ENCODE data around the gene GPD1L.
A peak's percentile ranks its signal among the peaks of the same experiment; 100 is the strongest.

Gene GPD1L

GRCh38 chr3:32078864-32079263, 27.6 kb upstream of the GPD1L start:
- H3K23ac ChIP-seq (ENCODE audit: low read length in 2 of 2): no peak overlapping the region
- no peak overlapping the region for H4K91ac ChIP-seq (ENCODE audit: low read length)
- no peak overlapping the region for H2AK5ac ChIP-seq (ENCODE audit: low read length, severe bottlenecking)
- H3K4me1 ChIP-seq (ENCODE audit: control insufficient read depth, insufficient read depth, low read depth, low read length): peaks cover 1% of the 10 kb centered on the region
- no peak overlapping the region for H2BK12ac ChIP-seq (ENCODE audit: low read length in 2 of 2)
- H3K4me2 ChIP-seq (ENCODE audit: low read length, poor library complexity, severe bottlenecking): no peak overlapping the region
- H3K4me3 ChIP-seq (ENCODE audit: insufficient read depth in 1 of 2, low read depth in 1 of 2, low read length in 2 of 2): no peak overlapping the region
- H3K9me3 ChIP-seq (ENCODE audit: control insufficient read depth, low read length): no peaks in the 10 kb centered on the region
- no peak for DNase-seq
- H2BK15ac ChIP-seq (ENCODE audit: low read depth, poor library complexity, severe bottlenecking): no peak overlapping the region
- no peak overlapping the region for H4K8ac ChIP-seq (ENCODE audit: low read length)
- H2AFZ ChIP-seq (ENCODE audit: low read depth, low read length): no peak overlapping the region
- no peak overlapping the region for H3K4ac ChIP-seq (ENCODE audit: low read depth in 1 of 2, low read length in 2 of 2)
- H3K79me1 ChIP-seq (replicated peaks; ENCODE audit: low read length, poor library complexity, severe bottlenecking): no peaks in the 10 kb centered on the region
- H2BK120ac ChIP-seq (ENCODE audit: low read depth, low read length): no peak overlapping the region
- H3K9ac ChIP-seq (ENCODE audit: low read length): no peak overlapping the region
- no peaks in the 10 kb centered on the region for H3K36me3 ChIP-seq (ENCODE audit: control insufficient read depth in 1 of 2, insufficient read depth in 2 of 2, low read depth in 1 of 2, low read length in 2 of 2)
- H3K27me3 ChIP-seq (ENCODE audit: control insufficient read depth in 1 of 2, insufficient read depth in 1 of 2, low read length in 2 of 2): peaks cover 4 to 6% of the 10 kb centered on the region in 2 experiments
- H3K14ac ChIP-seq (ENCODE audit: low read length in 2 of 2): no peak overlapping the region
- H3K27ac ChIP-seq (ENCODE audit: low read length, poor library complexity, severe bottlenecking): no peak overlapping the region
- no peak overlapping the region for H2BK5ac ChIP-seq (ENCODE audit: low read depth, low read length, poor library complexity, severe bottlenecking)
- H3K18ac ChIP-seq (ENCODE audit: low read depth in 1 of 2, low read length in 2 of 2): no peak overlapping the region

DNA sequence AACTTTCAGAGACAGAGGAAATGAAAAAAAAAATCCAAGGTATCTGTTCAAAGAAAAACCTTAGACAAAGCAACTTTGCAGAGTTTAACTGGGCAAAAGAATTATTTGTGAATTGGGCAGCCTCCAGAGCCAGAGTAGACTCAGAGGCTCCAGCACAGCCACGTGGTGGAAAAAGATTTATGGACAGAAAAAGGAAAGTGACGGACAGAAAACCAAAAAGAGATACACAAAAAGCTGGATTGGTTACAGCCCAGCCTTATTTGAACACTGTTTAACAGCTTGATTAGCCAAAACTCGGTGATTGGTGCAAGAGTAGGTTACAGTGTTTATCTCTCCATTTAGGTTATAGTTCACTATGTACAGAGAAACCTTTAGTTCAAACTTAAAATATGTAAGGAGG, 23.7 kb upstream of the GPD1L start:
- Histone ChIP-seq H3K36me3 (ENCODE audit: control insufficient read depth in 1 of 2, insufficient read depth in 2 of 2, low read depth in 1 of 2, low read length in 2 of 2) (no peaks in the 10 kb centered on the region), H3K4me2 (ENCODE audit: low read length, poor library complexity, severe bottlenecking) (no peak overlapping the region), H2AFZ (ENCODE audit: low read depth, low read length) (no peak overlapping the region), H2BK120ac (ENCODE audit: low read depth, low read length) (no peak overlapping the region), H3K9ac (ENCODE audit: low read length) (peak overlapping the region; percentile 24), H3K9me3 (ENCODE audit: control insufficient read depth, low read length) (no peaks in the 10 kb centered on the region), H2BK12ac (ENCODE audit: low read length in 2 of 2) (no peak overlapping the region), H2BK5ac (ENCODE audit: low read depth, low read length, poor library complexity, severe bottlenecking) (no peak overlapping the region), H3K4ac (ENCODE audit: low read depth in 1 of 2, low read length in 2 of 2) (no peak overlapping the region), H3K18ac (ENCODE audit: low read depth in 1 of 2, low read length in 2 of 2) (no peak overlapping the region), H3K27ac (ENCODE audit: low read length, poor library complexity, severe bottlenecking) (no peak overlapping the region), H3K4me1 (ENCODE audit: control insufficient read depth, insufficient read depth, low read depth, low read length) (no peaks in the 10 kb centered on the region), H4K91ac (ENCODE audit: low read length) (no peak overlapping the region), H3K79me1 (replicated peaks; ENCODE audit: low read length, poor library complexity, severe bottlenecking) (no peaks in the 10 kb centered on the region), H3K4me3 (ENCODE audit: insufficient read depth in 1 of 2, low read depth in 1 of 2, low read length in 2 of 2) (no peak overlapping the region), H3K14ac (ENCODE audit: low read length in 2 of 2) (no peak overlapping the region), H3K23ac (ENCODE audit: low read length in 2 of 2) (no peak overlapping the region), H3K27me3 (ENCODE audit: control insufficient read depth in 1 of 2, insufficient read depth in 1 of 2, low read length in 2 of 2) (peaks cover 0 to 4% of the 10 kb centered on the region in 2 experiments), H2AK5ac (ENCODE audit: low read length, severe bottlenecking) (no peak overlapping the region), H2BK15ac (ENCODE audit: low read depth, poor library complexity, severe bottlenecking) (no peak overlapping the region), H4K8ac (ENCODE audit: low read length) (no peak overlapping the region)
- 14% methylated on average over 3 of the region's 3 CpGs for WGBS
- DNase-seq: peak; percentile 13

DNA sequence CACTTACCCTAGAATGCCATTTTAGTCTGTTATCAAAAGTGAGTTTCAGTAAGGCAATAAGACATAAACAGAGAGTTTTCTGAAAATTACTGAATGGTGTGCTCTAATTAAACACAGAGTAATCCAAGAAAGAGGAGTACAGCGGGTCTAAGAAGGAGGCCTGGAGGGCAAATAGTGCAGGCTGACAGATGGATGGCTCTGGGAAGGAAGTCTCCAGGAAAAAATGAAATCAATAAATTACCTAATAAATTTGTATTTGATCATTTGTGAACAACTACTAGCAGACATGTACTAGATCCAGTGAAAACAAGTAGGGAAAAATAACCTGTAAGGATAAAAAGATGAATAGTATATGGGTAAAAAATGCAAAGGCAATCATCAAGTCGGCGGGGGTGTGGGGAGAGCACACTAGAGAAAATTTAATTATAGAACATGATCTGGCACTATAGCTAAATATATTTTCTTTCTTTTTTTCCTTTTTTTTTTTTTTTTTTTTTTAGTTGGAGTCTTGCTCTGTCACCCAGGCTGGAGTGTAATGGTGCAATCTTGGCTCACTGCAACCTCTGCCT, 22.6 kb upstream of the GPD1L start:
- no peak for DNase-seq
- no CpG with 5 or more reads among the region's 3 CpGs for WGBS
- Histone ChIP-seq H3K14ac (ENCODE audit: low read length in 2 of 2) (no peak overlapping the region), H2BK15ac (ENCODE audit: low read depth, poor library complexity, severe bottlenecking) (no peak overlapping the region), H3K18ac (ENCODE audit: low read depth in 1 of 2, low read length in 2 of 2) (no peak overlapping the region), H4K91ac (ENCODE audit: low read length) (no peak overlapping the region), H3K27me3 (ENCODE audit: control insufficient read depth in 1 of 2, insufficient read depth in 1 of 2, low read length in 2 of 2) (no peaks in the 10 kb centered on the region), H2BK120ac (ENCODE audit: low read depth, low read length) (no peak overlapping the region), H2AK5ac (ENCODE audit: low read length, severe bottlenecking) (no peak overlapping the region), H3K4ac (ENCODE audit: low read depth in 1 of 2, low read length in 2 of 2) (no peak overlapping the region), H3K36me3 (ENCODE audit: control insufficient read depth in 1 of 2, insufficient read depth in 2 of 2, low read depth in 1 of 2, low read length in 2 of 2) (no peaks in the 10 kb centered on the region), H4K8ac (ENCODE audit: low read length) (no peak overlapping the region), H2AFZ (ENCODE audit: low read depth, low read length) (no peak overlapping the region), H3K4me2 (ENCODE audit: low read length, poor library complexity, severe bottlenecking) (no peak overlapping the region), H3K27ac (ENCODE audit: low read length, poor library complexity, severe bottlenecking) (no peak overlapping the region), H2BK12ac (ENCODE audit: low read length in 2 of 2) (no peak overlapping the region), H3K9me3 (ENCODE audit: control insufficient read depth, low read length) (peaks cover under 1% of the 10 kb centered on the region), H2BK5ac (ENCODE audit: low read depth, low read length, poor library complexity, severe bottlenecking) (no peak overlapping the region), H3K9ac (ENCODE audit: low read length) (no peak overlapping the region), H3K23ac (ENCODE audit: low read length in 2 of 2) (no peak overlapping the region), H3K79me1 (replicated peaks; ENCODE audit: low read length, poor library complexity, severe bottlenecking) (no peaks in the 10 kb centered on the region), H3K4me1 (ENCODE audit: control insufficient read depth, insufficient read depth, low read depth, low read length) (no peaks in the 10 kb centered on the region), H3K4me3 (ENCODE audit: insufficient read depth in 1 of 2, low read depth in 1 of 2, low read length in 2 of 2) (no peak overlapping the region)

- no peak for DNase-seq
- peaks cover 11% of the 10 kb centered on the region for H3K9me3 ChIP-seq (ENCODE audit: control insufficient read depth, low read length)
- no peaks in the 10 kb centered on the region for H3K27me3 ChIP-seq (ENCODE audit: control insufficient read depth in 1 of 2, insufficient read depth in 1 of 2, low read length in 2 of 2)
- H3K14ac ChIP-seq (ENCODE audit: low read length in 2 of 2): peak overlapping the region in 1 of 2 experiments; percentile 48
- H4K8ac ChIP-seq (ENCODE audit: low read length): no peak overlapping the region
- no peak overlapping the region for H2BK120ac ChIP-seq (ENCODE audit: low read depth, low read length)
- H2BK5ac ChIP-seq (ENCODE audit: low read depth, low read length, poor library complexity, severe bottlenecking): no peak overlapping the region
- no peaks in the 10 kb centered on the region for H3K79me1 ChIP-seq (replicated peaks; ENCODE audit: low read length, poor library complexity, severe bottlenecking)
- WGBS: 43% methylated on average over 1 of the region's 2 CpGs
- no peak overlapping the region for H3K18ac ChIP-seq (ENCODE audit: low read depth in 1 of 2, low read length in 2 of 2)
- no peak overlapping the region for H2BK15ac ChIP-seq (ENCODE audit: low read depth, poor library complexity, severe bottlenecking)
- no peak overlapping the region for H3K27ac ChIP-seq (ENCODE audit: low read length, poor library complexity, severe bottlenecking)
- no peak overlapping the region for H3K4me2 ChIP-seq (ENCODE audit: low read length, poor library complexity, severe bottlenecking)
- H3K4me3 ChIP-seq (ENCODE audit: insufficient read depth in 1 of 2, low read depth in 1 of 2, low read length in 2 of 2): no peak overlapping the region
- H3K9ac ChIP-seq (ENCODE audit: low read length): no peak overlapping the region
- H3K4me1 ChIP-seq (ENCODE audit: control insufficient read depth, insufficient read depth, low read depth, low read length): no peaks in the 10 kb centered on the region
- no peak overlapping the region for H2AFZ ChIP-seq (ENCODE audit: low read depth, low read length)
- no peak overlapping the region for H3K4ac ChIP-seq (ENCODE audit: low read depth in 1 of 2, low read length in 2 of 2)
- no peaks in the 10 kb centered on the region for H3K36me3 ChIP-seq (ENCODE audit: control insufficient read depth in 1 of 2, insufficient read depth in 2 of 2, low read depth in 1 of 2, low read length in 2 of 2)
- no peak overlapping the region for H4K91ac ChIP-seq (ENCODE audit: low read length)
- H2AK5ac ChIP-seq (ENCODE audit: low read length, severe bottlenecking): no peak overlapping the region
- no peak overlapping the region for H3K23ac ChIP-seq (ENCODE audit: low read length in 2 of 2)
- no peak overlapping the region for H2BK12ac ChIP-seq (ENCODE audit: low read length in 2 of 2)
These were observed 21.6 kb upstream of the GPD1L start for GRCh38 chr3:32084870-32085269.
